MG63 (cell line): Measurements from ENCODE around the gene TTYH3. TPM values are rescaled to one million over a fixed set of nuclear protein-coding genes. Genes with fewer than 3 reads are reported as not detected.

Source experiments
- DNase-seq: peaks from one replicate; pipeline ENCODE4 v3.0.0-alpha.2; 2020
- H3K27me3 ChIP-seq: fragments of 250-450 bp; sonication (Bioruptor Pico); 2 replicates; pipeline ENCODE4 v1.5.1; 2020; ENCODE audit warnings: mild to moderate bottlenecking, moderate library complexity
- H3K36me3 ChIP-seq: fragments of 250-450 bp; sonication (Bioruptor Pico); 2 replicates; pipeline ENCODE4 v1.5.1; 2020; ENCODE audit warnings: mild to moderate bottlenecking, moderate library complexity
- H3K4me3 ChIP-seq: fragments of 250-450 bp; sonication (Bioruptor Pico); 2 replicates; pipeline ENCODE4 v1.5.1; 2020; ENCODE audit warnings: mild to moderate bottlenecking, moderate library complexity
- H3K9me3 ChIP-seq: fragments of 250-450 bp; sonication (Bioruptor Pico); 2 replicates; pipeline ENCODE4 v1.5.1; 2020; ENCODE audit warnings: mild to moderate bottlenecking, moderate library complexity
- total RNA-seq: library from RNA; depleted of rRNA; stranded (reverse); fragments of >200 nt; shearing (Covaris generic); gene quantifications from 2 replicates; pipeline ENCODE4 v1.2.3, GENCODE V29; 2014; ENCODE audit warnings: low replicate concordance

Gene TTYH3
- total RNA-seq, 1 experiment from 2014 or later, result 29.8 TPM

DNA sequence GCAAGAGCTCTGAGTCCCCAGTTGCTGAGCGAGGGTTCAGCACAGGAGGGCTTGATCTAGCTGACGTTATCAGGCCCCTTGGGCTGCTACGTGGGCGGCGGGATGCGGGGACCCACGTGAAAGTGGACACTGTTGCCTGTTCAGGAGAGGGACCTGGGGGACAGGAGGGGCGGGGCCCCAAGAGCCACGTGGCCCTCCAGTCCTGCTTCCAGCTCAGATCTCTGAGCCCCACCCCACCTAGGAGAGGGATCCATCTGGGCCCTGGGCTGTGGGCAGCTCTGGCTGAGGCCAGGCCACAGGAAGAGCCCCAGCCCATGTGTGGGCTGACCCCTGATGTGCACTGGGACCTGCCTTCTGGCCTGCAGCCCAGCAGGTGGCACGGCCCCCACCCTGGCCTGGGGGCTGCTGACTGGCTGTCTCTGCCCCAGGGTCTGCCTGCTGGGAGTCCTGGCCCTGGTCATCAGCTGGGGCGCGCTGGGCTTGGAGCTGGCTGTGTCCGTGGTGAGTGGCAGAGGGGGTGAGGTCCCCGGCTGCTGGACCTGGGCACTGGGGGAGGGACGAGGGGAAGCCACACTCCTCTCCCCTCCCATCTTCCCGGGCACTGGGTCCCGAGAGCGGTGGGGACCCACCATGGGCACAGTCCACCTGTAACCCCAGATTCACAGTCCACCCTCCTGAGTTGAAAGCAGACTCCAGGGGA lies 17.5 kb downstream of the TTYH3 start:
- Histone ChIP-seq H3K36me3 (peaks cover 11% of the 10 kb centered on the region), H3K4me3 (no peak overlapping the region), H3K27me3 (no peaks in the 10 kb centered on the region), H3K9me3 (no peaks in the 10 kb centered on the region)
- no peak for DNase-seq

DNA sequence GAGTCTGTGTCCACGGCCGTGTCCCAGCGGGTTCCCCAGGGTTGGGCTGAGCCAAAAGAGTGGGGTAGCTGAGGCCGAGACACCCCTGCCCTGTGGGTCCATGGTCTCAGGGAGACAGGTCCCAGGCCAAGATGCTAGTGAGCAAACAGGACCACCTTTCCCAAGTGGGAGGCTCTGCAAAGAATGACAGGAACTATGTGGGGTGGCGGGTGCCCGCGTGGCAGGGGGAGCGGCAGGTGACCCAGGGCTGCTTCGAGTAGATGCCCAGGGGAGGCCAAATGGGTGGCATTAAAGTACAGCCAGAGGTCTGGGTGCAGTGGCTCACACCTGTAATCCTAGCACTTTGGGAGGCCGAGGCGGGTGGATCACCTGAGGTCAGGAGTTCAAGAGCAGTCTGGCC lies 18.2 kb downstream of the TTYH3 start:
- H3K4me3 ChIP-seq, result no peak overlapping the region
- no peaks in the 10 kb centered on the region for H3K27me3 ChIP-seq
- DNase-seq, result no peak
- no peaks in the 10 kb centered on the region for H3K9me3 ChIP-seq
- peaks cover 11% of the 10 kb centered on the region for H3K36me3 ChIP-seq

DNA sequence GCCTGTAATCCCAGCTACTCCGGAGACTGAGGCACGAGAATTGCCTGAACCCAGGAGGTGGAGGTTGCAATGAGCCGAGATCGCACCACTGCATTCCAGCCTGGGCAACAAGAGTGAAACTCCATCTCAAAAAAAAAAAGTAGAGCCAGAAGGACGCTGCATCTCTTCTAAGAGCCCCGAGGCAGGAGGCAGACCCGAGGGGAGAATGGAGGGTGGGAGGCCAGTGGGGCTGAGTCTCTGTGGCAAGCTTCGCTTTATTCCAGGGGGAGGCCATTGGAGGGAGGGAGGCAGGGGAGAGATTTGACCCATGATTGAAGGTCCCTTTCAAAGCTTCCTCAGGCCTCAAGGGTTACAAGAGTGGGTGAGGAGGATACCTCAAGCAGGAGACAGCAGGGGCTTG lies 18.7 kb downstream of the TTYH3 start:
- Histone ChIP-seq H3K9me3 (no peaks in the 10 kb centered on the region), H3K4me3 (no peak overlapping the region), H3K27me3 (no peaks in the 10 kb centered on the region), H3K36me3 (peaks cover 11% of the 10 kb centered on the region)
- no peak for DNase-seq

DNA sequence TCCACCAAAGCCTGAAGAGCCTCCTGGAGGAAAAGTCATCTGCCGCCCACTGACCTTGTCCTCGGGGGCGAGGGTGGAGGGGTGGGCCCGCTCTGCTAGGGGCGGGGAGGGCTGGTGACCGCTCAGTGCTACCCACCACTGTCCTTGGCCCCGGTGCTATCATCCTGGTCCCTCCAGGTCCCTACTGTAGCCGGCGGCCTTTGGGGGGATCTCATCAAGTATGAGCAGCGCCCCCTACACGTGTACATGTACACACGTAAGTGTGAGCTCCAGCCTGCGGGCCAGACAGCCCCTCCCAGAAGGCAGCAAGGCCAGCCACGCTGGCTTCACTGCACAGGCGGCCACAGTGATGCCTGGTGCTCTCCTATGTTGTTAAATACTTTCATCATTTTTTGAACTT lies 19.6 kb downstream of the TTYH3 start:
- H3K36me3 ChIP-seq, result peaks cover 13% of the 10 kb centered on the region
- H3K4me3 ChIP-seq, result no peak overlapping the region
- no peak for DNase-seq
- H3K9me3 ChIP-seq, result no peaks in the 10 kb centered on the region
- no peaks in the 10 kb centered on the region for H3K27me3 ChIP-seq

DNA sequence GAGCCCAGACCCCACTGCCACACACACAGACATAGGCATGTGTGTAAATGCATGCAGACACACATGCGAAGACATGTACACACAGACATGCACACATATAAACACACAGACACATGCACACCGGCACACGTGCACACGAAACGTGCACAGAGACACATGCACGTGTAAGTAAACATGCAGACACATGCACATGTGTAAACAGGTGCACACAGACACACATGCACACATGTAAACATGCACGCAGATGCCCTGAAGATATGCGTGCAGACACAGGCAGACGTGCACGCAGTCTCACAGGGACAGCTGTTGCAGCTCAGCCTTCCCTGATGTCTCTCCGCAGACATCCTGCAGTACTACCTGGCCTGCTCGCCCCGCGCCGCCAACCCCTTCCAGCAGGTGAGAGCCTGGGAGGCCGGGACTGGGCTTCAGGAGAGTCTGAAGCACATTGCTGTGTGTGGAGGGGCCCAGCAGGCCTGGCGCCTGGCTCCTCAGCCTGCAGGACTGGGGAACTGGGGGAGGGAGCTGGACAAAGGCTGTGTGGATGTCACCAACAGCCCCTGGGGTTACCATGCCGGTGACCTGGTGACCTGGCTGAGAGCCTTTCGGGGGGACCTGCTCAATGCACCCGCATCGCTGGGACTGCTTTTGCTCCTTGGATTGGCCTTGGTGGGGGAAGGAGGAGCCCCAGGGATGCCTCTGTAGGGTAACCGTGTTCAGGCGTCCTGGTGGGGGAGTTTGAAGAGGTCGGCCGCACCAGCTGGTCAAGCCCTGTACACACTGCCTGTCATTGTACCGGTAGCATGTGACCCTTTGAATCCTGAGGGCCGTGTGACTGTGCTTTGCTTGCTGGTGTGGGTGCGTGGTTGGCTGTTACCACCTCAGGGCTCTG lies 20.3 kb downstream of the TTYH3 start:
- Histone ChIP-seq H3K27me3 (no peaks in the 10 kb centered on the region), H3K36me3 (peaks cover 13% of the 10 kb centered on the region), H3K4me3 (no peak overlapping the region), H3K9me3 (no peaks in the 10 kb centered on the region)
- DNase-seq, result no peak

DNA sequence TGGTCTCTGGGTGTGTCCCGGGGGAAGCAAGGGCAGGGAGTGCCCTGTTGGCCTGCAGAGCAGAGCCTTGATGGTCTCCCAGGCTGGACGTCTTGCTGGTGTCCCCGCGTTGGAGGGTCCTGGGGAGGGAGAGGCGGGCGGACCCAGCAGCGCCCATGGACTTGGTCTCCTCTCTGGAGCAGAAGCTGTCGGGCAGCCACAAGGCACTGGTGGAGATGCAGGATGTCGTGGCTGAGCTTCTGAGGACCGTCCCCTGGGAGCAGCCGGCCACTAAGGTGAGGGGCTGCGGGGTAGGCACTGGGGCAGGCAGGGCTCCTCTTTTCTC lies 20.9 kb downstream of the TTYH3 start:
- Histone ChIP-seq H3K4me3 (no peak overlapping the region), H3K36me3 (peaks cover 9% of the 10 kb centered on the region)

DNA sequence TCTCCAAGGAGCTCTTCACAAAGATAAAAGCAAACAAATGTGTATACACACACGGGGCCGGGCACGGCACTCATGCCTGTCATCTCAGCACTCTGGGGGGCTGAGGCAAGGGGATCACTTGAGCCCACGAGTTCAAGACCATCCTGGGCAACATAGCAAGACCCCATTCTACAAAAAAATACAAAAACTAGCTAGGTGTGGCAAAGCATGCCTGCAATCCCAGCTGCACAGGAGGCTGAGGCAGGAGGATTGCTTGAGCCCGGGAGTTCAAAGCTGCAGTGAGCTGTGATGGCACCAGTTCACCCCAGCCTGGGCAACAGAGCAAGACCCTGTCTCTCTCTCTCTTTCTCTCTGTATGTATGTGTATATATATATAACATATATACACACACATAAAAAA lies 22.3 kb downstream of the TTYH3 start:
- H3K4me3 ChIP-seq, result no peak overlapping the region
- H3K27me3 ChIP-seq, result no peaks in the 10 kb centered on the region

More for the DNA sequence above, 20.9 kb downstream of the TTYH3 start:
- Histone ChIP-seq H3K27me3 (no peaks in the 10 kb centered on the region), H3K9me3 (no peaks in the 10 kb centered on the region)
- no peak for DNase-seq

DNA sequence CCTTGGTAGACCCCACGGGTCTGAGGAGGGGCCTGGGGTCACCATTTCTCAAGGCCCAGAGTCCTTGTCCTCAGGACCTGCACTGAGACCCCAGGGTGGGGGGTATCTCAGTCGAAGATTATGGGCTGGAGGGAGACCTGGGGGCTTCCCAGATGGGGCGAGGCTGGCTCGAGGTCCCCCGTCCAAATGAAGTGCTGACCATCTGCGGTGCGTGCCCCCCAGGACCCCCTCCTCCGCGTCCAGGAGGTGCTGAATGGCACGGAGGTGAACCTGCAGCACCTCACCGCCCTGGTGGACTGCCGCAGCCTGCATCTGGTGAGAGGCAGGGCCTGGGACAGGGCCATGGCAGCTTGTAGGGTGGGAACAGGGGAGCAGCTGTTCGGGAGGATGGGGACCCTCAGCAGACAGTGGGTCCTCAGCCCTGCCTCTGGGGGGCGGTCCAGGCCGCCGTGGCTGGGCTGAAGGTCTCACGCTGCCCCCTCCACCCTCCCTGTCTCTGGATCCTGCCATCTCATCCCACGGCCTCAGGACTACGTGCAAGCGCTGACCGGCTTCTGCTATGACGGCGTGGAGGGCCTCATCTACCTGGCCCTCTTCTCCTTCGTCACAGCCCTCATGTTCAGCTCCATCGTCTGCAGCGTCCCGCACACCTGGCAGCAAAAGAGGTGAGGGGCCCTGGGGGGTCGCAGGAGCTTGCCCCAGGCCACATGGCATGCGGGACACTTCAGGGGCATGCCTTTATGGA lies 24.3 kb downstream of the TTYH3 start:
- no peaks in the 10 kb centered on the region for H3K27me3 ChIP-seq
- peaks cover 2% of the 10 kb centered on the region for H3K36me3 ChIP-seq
- no peaks in the 10 kb centered on the region for H3K9me3 ChIP-seq
- H3K4me3 ChIP-seq, result no peak overlapping the region
- DNase-seq, result no peak

More for the DNA sequence above, 22.3 kb downstream of the TTYH3 start:
- Histone ChIP-seq H3K36me3 (peaks cover 2% of the 10 kb centered on the region), H3K9me3 (no peaks in the 10 kb centered on the region)
- DNase-seq, result no peak

DNA sequence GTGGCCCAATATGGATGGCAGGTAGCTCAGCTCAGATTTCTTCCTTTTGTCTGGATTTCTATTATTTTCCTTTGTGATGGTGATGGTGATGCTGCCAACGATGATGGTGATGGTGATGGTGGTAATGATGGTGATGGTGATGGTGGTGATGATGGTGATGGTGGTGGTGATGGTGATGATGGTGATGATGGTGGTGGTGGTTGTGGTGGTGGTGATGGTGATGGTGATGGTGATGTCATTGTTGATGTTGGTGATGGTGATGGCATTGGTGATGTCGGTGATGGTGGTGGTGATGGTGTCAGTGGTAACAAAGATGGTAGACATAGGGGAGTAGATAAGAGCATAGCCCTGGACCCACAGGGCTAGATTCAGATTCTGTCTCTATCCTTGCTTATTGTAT lies 25.4 kb downstream of the TTYH3 start:
- H3K4me3 ChIP-seq, result no peak overlapping the region
- DNase-seq, result no peak
- H3K27me3 ChIP-seq, result no peaks in the 10 kb centered on the region
- H3K36me3 ChIP-seq, result peaks cover 2% of the 10 kb centered on the region
- H3K9me3 ChIP-seq, result no peaks in the 10 kb centered on the region

DNA sequence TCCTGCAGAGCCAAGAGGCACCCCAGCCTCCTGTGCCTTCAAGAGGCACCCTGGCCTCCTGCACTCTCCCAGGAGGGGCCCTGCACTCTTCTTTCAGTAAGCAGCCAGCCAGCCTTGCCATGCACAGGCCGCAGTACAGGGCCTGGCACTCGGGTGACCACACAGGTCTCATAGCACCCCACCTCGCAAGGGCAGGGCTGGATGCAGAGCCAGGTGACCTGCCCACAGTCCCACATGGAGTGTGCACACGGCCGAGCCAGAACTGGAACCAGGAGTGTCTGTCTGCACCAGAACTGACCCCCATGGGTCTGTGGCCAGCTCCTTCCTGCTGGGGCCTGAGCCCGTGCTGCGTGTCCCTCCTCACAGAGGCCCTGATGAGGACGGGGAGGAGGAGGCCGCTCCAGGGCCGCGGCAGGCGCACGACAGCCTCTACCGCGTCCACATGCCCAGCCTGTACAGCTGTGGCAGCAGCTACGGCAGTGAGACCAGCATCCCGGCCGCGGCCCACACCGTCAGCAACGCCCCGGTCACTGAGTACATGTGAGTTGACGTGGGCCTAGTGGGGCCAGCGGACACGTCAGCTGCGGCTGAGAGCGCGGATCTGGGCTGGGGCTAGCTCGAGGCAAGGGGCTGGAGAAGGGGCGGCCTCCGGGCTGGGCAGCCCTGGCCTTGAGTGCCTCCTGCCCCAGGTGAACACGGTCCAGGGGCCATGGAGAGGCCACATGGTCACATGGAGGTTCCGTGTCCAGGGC lies 26.3 kb downstream of the TTYH3 start:
- no peaks in the 10 kb centered on the region for H3K27me3 ChIP-seq
- no peak for DNase-seq
- H3K9me3 ChIP-seq, result no peaks in the 10 kb centered on the region
- H3K36me3 ChIP-seq, result peaks cover 2% of the 10 kb centered on the region
- no peak overlapping the region for H3K4me3 ChIP-seq

DNA sequence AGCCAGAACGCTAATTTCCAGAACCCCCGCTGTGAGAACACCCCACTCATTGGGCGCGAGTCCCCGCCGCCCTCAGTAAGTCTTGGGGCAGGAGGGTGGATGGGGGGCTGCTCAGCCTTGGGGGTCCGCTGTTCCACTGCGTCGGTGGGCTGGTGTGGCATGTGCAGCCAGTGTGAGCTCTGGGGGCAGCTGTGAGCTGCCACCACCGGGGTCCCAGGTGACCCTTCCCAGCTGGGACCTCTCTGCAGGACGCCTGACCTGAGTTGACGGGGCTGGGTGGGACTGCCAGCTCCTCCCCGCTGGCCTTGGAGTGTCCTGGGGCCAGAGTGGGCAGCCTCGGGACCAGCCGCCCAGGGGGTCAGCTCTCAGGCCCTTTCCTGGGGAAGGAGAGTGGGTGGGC lies 27.2 kb downstream of the TTYH3 start:
- Histone ChIP-seq H3K9me3 (no peaks in the 10 kb centered on the region), H3K27me3 (no peaks in the 10 kb centered on the region), H3K36me3 (peaks cover 2% of the 10 kb centered on the region), H3K4me3 (no peak overlapping the region)
- no peak for DNase-seq

DNA sequence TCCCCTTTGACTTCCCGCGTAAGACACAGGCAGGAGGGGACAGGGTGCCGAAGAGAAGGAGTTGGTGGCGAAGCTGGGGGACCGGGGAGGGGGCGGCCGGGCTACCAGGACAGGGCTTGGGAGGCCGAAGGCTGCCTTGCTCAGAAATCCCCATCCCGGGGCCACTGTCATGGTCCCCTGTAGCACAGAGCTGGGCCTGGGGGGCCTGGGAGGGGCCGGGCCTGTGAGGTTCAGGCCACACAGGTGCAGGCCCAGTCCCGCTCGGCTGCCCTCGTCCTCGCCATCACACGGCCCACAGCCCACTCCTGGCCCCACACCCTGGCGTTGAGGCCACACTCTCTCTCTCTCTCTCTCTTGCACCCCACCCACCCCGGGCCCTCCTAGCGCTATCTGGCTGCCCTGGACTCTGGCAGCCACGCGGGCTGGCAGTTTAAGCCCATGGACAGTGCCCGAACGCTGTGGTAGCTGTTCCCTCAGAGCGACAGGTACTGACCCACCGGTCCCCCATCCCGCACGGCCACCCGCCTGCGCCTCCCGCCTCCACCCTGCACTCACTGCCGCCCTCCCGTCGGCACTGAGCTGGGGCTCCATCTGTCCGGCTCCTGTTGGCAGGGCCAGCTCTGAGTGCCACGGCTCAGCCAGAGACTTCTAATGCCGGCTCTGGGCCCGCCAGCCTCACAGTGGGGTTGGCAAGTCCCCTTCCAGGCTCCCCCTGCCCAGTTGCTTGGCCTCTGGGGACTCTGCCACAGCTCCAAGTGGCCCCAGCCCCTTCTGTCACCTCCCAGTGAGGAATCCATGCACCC lies 28.0 kb downstream of the TTYH3 start:
- peaks cover 2% of the 10 kb centered on the region for H3K36me3 ChIP-seq
- no peak overlapping the region for H3K4me3 ChIP-seq
- no peak for DNase-seq
- H3K9me3 ChIP-seq, result no peaks in the 10 kb centered on the region
- H3K27me3 ChIP-seq, result no peaks in the 10 kb centered on the region

DNA sequence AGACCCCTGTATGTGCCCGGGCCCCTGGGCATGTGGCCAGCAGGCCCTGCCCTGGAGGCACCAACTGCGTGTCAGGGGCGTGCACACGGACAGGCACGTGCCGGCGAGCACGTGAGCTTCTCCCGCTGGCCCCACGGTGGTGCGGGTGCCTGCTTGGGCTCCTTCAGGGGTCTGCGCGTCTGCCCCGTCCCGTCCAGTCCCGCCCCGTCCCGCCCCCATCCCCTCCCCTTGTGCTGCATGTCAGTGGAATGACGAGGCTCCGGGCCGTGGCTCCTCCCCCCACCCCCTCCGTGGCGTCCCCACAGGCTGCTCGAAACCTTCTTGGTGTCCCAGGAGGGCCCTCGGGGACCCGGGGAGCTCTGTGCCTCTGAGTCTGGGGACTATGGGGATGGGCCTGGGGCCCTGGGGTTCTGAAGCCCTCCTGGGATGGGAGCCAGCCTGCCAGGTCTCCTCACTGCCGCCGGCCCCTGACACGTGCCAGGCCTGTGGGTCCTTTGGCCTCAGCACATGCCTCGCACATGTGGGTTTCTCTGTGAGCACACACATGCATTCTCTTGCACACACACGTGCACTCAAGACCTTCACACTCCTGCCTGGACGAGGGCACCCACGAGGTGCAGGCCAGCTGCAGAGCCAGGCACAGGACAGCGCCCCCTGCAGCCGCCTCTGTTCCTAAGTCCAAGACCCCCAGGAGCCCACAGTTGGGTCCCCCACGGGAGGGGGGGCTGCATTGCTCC lies 28.7 kb downstream of the TTYH3 start:
- H3K36me3 ChIP-seq, result peaks cover 2% of the 10 kb centered on the region
- no peaks in the 10 kb centered on the region for H3K9me3 ChIP-seq
- H3K4me3 ChIP-seq, result no peak overlapping the region
- no peak for DNase-seq
- no peaks in the 10 kb centered on the region for H3K27me3 ChIP-seq

DNA sequence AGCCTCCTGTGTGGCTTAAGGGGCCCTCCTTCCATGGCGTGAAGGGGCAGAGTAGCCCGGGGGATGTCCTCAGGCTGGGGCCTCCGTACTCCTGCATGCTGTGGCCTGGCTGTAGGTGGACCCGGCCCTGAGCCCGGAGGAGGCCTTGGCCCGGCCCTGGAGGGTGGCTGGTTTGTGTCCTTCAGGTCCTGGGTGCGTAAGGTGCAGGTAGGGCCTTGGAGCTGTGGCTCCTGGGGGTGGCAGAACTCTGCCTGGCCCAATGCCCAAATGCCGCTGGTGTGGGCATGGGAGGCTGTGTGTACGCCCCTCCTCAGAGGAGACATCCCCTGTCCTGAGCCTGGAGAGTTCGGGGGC lies 29.3 kb downstream of the TTYH3 start:
- no peak overlapping the region for H3K4me3 ChIP-seq
- no peaks in the 10 kb centered on the region for H3K27me3 ChIP-seq
- no peak for DNase-seq
- H3K36me3 ChIP-seq, result no peaks in the 10 kb centered on the region; the same call in 1 of the 2 replicates
- no peaks in the 10 kb centered on the region for H3K9me3 ChIP-seq

DNA sequence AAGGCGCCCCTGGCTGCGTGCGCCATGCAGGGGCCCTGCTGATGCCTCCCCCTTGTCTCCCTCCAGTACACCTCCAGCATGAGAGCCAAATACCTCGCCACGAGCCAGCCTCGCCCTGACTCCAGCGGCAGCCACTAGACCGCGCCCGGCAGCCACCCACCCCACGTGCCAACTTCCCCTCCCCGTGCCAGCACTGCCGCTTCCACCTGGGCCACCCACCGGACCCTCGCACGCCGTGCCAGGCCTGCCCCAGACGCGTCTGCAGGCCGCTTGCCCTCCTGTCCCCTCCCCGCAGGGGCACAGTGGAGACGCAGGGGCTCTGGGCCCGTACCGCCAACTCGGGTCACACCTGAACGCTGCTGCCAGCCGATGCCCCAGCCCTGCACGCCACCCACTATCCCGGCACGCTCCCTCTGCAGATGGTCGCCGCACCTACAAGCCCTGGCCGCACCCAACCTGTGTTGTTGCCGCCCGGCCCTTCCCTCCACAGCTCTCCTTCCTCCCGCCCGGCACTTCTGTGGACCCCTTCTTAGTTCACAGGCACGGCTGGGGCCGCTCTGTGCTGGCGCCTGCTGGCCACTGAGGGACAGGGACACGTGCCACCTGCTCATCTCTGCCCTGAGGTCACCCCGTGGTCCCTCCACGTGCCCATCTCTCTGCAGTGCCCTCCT lies 30.0 kb downstream of the TTYH3 start:
- no peaks in the 10 kb centered on the region; the same call in 1 of the 2 replicates for H3K36me3 ChIP-seq
- H3K4me3 ChIP-seq, result no peak overlapping the region
- DNase-seq, result no peak
- H3K9me3 ChIP-seq, result no peaks in the 10 kb centered on the region
- no peaks in the 10 kb centered on the region for H3K27me3 ChIP-seq
